Diencephalon (tissue), 1 donor: ENCODE measurements around the gene NUP35. TPM values are rescaled to one million over a fixed set of nuclear protein-coding genes. Genes with fewer than 3 reads are reported as not detected.

ENCODE experiments used
- total RNA-seq: library from RNA; depleted of rRNA; stranded (reverse); fragments of >200 nt; gene quantifications from one replicate; pipeline ENCODE4 v1.2.3, GENCODE V29; 2014

NUP35 gene, protein sequence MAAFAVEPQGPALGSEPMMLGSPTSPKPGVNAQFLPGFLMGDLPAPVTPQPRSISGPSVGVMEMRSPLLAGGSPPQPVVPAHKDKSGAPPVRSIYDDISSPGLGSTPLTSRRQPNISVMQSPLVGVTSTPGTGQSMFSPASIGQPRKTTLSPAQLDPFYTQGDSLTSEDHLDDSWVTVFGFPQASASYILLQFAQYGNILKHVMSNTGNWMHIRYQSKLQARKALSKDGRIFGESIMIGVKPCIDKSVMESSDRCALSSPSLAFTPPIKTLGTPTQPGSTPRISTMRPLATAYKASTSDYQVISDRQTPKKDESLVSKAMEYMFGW
- 44.3 TPM for total RNA-seq

DNA sequence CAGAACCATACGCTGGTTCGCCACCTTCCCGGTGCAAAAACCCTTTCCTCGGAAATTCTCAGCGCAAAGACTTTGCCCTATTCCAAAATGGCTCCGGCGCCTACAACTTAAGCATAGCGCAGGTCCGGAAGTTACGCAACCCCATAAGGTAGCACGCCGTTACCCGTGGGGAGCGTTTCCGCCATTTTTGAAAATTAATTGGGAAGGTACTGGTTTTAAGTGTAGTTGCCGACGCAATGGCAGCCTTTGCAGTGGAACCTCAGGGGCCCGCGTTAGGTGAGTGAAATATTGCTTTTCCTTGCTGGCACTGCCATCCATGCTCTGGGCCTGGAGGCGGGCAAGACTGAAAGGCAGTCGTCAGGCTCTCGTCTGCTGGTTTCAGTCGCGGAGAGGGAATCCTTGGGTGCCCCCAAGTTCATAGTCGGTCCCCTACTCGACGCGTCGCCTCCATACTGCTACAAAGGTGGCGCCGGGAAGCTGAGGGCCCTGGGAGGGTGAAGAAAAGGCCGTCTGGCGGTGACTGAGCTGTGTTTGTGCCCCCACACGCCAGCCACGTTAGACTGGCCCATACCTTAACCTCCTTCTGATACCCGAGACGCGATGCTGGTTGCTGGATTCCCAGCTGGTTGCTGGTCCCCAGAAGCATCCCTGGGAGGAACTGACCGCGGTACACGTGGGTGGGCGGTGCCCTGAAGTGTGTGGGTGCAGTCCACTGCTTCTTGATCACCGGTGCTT lies at the start of gene NUP35:
NUP35 (plus strand) TSS at position 222 of the 735 bp plus-strand sequence; CDS start at position 237, 15 bp downstream.

DNA sequence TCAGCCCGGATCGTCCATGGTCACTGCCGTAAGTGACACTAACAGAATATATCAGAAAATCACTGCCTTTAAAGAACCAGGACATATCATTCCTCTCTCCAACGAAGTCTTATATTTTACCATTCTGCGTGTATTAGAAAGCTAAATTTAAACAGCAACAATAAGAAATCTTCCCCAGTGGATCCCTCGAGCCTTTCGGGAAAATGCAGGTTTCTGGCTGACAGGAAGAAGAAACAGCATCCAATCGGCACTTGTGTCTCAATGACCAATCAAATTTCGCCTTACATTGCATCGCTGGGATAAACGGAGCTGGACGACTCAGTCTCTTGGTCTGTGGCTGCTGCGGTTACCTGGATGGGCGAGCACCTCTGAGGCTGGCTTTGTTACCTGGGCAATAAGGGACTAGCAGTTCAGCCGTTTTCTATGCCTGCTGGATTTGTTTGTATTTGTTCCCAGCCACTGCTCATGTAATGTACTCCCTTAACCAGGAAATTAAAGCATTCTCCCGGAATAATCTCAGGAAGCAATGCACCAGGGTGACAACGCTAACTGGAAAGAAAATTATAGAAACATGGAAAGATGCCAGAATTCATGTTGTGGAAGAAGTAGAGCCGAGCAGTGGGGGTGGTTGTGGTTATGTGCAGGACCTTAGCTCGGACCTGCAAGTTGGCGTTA lies 45.6 kb upstream of the NUP35 start, which contains the start of gene DUSP19:
DUSP19 (plus strand) TSS at position 284 of the 675 bp plus-strand sequence; CDS start at position 471, 187 bp downstream.

Other genes starting within 250 kb of the NUP35 start
- gene NCKAP1, start 86.0 kb upstream of the NUP35 start, total RNA-seq = 217 TPM
- 10.6 TPM for gene DUSP19, start 45.7 kb upstream of the NUP35 start, total RNA-seq